NCI-H748 (cell line): ENCODE measurements around the gene AURKAIP1.
A peak's percentile ranks its signal among the peaks of the same experiment; 100 is the strongest.
"Not testable (repeated sequence)": the region's sequence is repeated elsewhere in the genome, so short reads cannot be mapped to it uniquely, and the experiment has no call there.

Experiments used
- DNase-seq: peaks from one replicate; lab custom pipeline; 2025; ENCODE audit not compliant: unreplicated experiment; lab: John Stamatoyannopoulos, UW

Gene AURKAIP1

GRCh38 chr1:1374929-1375662, at the start of gene AURKAIP1:
TSS of gene AURKAIP1 (minus strand) at chr1:1375207. CDS start at chr1:1374756, 451 bp downstream.
- peak; percentile 99 for DNase-seq

- no peak for DNase-seq
These were observed 49.7 kb upstream of the AURKAIP1 start for GRCh38 chr1:1424707-1425106.

GRCh38 chr1:1423245-1423597, 48.2 kb upstream of the AURKAIP1 start:
- no peak for DNase-seq

GRCh38 chr1:1422465-1423244, 47.6 kb upstream of the AURKAIP1 start:
- DNase-seq, result no peak

- no peak for DNase-seq
These were observed 47.0 kb upstream of the AURKAIP1 start for GRCh38 chr1:1421907-1422464.

GRCh38 chr1:1421147-1421906, 46.3 kb upstream of the AURKAIP1 start, which contains the start of gene ANKRD65:
TSS of gene ANKRD65 (minus strand) at chr1:1421276. CDS start at chr1:1421005, 271 bp downstream.
- peak; percentile 24 for DNase-seq

GRCh38 chr1:1420654-1421141, 45.7 kb upstream of the AURKAIP1 start:
- no peak for DNase-seq

GRCh38 chr1:1419813-1420653, 45.0 kb upstream of the AURKAIP1 start:
- DNase-seq, result no peak

- DNase-seq, result no peak
These were observed 44.4 kb upstream of the AURKAIP1 start for GRCh38 chr1:1419363-1419812.

GRCh38 chr1:1418464-1419362, 43.7 kb upstream of the AURKAIP1 start:
- no peak for DNase-seq

- DNase-seq, result not testable (repeated sequence)
These were observed 42.9 kb upstream of the AURKAIP1 start for GRCh38 chr1:1417825-1418463.

GRCh38 chr1:1417396-1417795, 42.4 kb upstream of the AURKAIP1 start:
- DNase-seq, result not testable (repeated sequence)

GRCh38 chr1:1415751-1416150, 40.7 kb upstream of the AURKAIP1 start:
- DNase-seq, result no peak

GRCh38 chr1:1412311-1412902, 37.4 kb upstream of the AURKAIP1 start:
- DNase-seq, result not testable (repeated sequence)

GRCh38 chr1:1411626-1412025, 36.6 kb upstream of the AURKAIP1 start:
- no peak for DNase-seq

- DNase-seq, result not testable (repeated sequence)
These were observed 35.2 kb upstream of the AURKAIP1 start for GRCh38 chr1:1410238-1410637.

GRCh38 chr1:1407636-1408318, 32.8 kb upstream of the AURKAIP1 start:
- no peak for DNase-seq
